ENCODE data around the gene NCF2.

GRCh38 chr1:183590244-183591191 is at the start of gene NCF2:
- no peak for TF ChIP-seq CTCF (IDR thresholded peaks at IDR 0.05)
- TF ChIP-seq REST (IDR thresholded peaks at IDR 0.05; ENCODE audit: insufficient read depth in 1 of 2, low read depth in 2 of 2, low read length in 1 of 2): no peak

Data from Panc1 (cell line).